B cell (primary cell): ENCODE data around the gene BTN2A1. TPM values are rescaled to one million over a fixed set of nuclear protein-coding genes. Genes with fewer than 3 reads are reported as not detected.
"Not testable (repeated sequence)": the region's sequence is repeated elsewhere in the genome, so short reads cannot be mapped to it uniquely, and the experiment has no call there.

Experiments
- ATAC-seq: fragments of 200-7000 bp; cut with Tn5 transposase; one replicate; pipeline ENCODE4 v1.10.0; 2021; ENCODE audit warnings: low read depth, mild to moderate bottlenecking, moderate number of reproducible peaks, moderate library complexity
- CTCF ChIA-PET: fragments of 350-600 bp; sonication (Branson Sonifier 250); formaldehyde crosslinking; loops from one replicate; lab custom pipeline; 2021; ENCODE audit warnings: antibody characterized with exemption, inconsistent platforms; lab: Charles Lee
- POLR2A ChIA-PET: fragments of 350-600 bp; sonication (Branson Sonifier 250); formaldehyde crosslinking; loops from one replicate; lab custom pipeline; 2021; ENCODE audit warnings: antibody characterized with exemption; lab: Charles Lee
- DNase-seq: peaks from one replicate; pipeline ENCODE4 v3.0.0; 2013
- H2AFZ ChIP-seq: 2 replicates; pipeline ENCODE4 v1.6.1; 2012; ENCODE audit warnings: mild to moderate bottlenecking, low read depth, low read length; ENCODE audit not compliant: insufficient read depth, poor library complexity, severe bottlenecking
- H3K27ac ChIP-seq, 2 donors: 1 replicate in 1 of 2; 2 replicates in 1 of 2; pipeline ENCODE4 v1.5.1; 2012 to 2013; ENCODE audit warnings: low read length in 2 of 2, mild to moderate bottlenecking in 2 of 2, moderate library complexity in 1 of 2
- H3K27me3 ChIP-seq, 4 experiments: fragments of 200-600 bp in 1 of 4; sonication (generic) in 1 of 4; replicated peaks in 1 of 4; 1 replicate in 2 of 4; 2 replicates in 2 of 4; pipeline versions ENCODE4 v1.6.1 to v1.7.0; 2013 to 2016; ENCODE audit warnings: low read length in 3 of 4, mild to moderate bottlenecking in 2 of 4, mixed read lengths in 1 of 4, moderate library complexity in 1 of 4; ENCODE audit not compliant: insufficient read depth in 4 of 4, control insufficient read depth in 3 of 4; ENCODE audit errors: control extremely low read depth in 1 of 4
- H3K36me3 ChIP-seq, 2 experiments: replicated peaks in 1 of 2; 1 replicate in 1 of 2; 2 replicates in 1 of 2; pipeline versions ENCODE4 v1.6.1 to v1.7.1; 2013; ENCODE audit warnings: low read length in 1 of 2; ENCODE audit not compliant: insufficient read depth in 2 of 2, control insufficient read depth in 1 of 2; ENCODE audit errors: control extremely low read depth in 1 of 2, extremely low read depth in 1 of 2
- H3K4me1 ChIP-seq, 2 donors: fragments of 200-600 bp in 1 of 2; sonication (generic) in 1 of 2; 1 replicate in 1 of 2; 2 replicates in 1 of 2; pipeline versions ENCODE4 v1.5.1 to v1.6.1; 2013 to 2017; ENCODE audit warnings: low read length in 2 of 2; ENCODE audit not compliant: control insufficient read depth in 2 of 2, insufficient read depth in 2 of 2
- H3K4me2 ChIP-seq: replicated peaks from 2 replicates; pipeline ENCODE3; 2012; ENCODE audit warnings: mild to moderate bottlenecking, low read depth, low read length; ENCODE audit not compliant: poor library complexity, severe bottlenecking
- H3K4me3 ChIP-seq, 5 experiments: fragments of 200-600 bp in 1 of 5; sonication (generic) in 1 of 5; 1 replicate in 3 of 5; 2 replicates in 2 of 5; pipeline versions ENCODE4 v1.5.1 to v1.7.0; 2011 to 2016; ENCODE audit warnings: low read length in 4 of 5, mild to moderate bottlenecking in 4 of 5, low read depth in 2 of 5, control low read depth in 1 of 5, moderate library complexity in 1 of 5; ENCODE audit not compliant: insufficient read depth in 1 of 5; ENCODE audit errors: control extremely low read depth in 1 of 5, extremely low read depth in 1 of 5
- H3K79me2 ChIP-seq: fragments of 200-600 bp; sonication (generic); one replicate; pipeline ENCODE4 v1.6.0; 2016; ENCODE audit warnings: low read length; ENCODE audit not compliant: control insufficient read depth, insufficient read depth
- H3K9ac ChIP-seq: fragments of 200-600 bp; sonication (generic); 2 replicates; pipeline ENCODE4 v1.6.1; 2017; ENCODE audit warnings: mild to moderate bottlenecking, low read length, moderate library complexity
- H3K9me3 ChIP-seq, 3 donors: one replicate each; pipeline versions ENCODE4 v1.6.1 to v1.7.1; 2013; ENCODE audit warnings: low read length in 2 of 3; ENCODE audit not compliant: control insufficient read depth in 2 of 3, insufficient read depth in 1 of 3; ENCODE audit errors: control extremely low read depth in 1 of 3
- H4K20me1 ChIP-seq: 2 replicates; pipeline ENCODE4 v1.6.0; 2012; ENCODE audit warnings: mild to moderate bottlenecking, low read length; ENCODE audit not compliant: insufficient read depth, control insufficient read depth, poor library complexity, severe bottlenecking
- H3K27ac Mint-ChIP-seq: one replicate; pipeline ENCODE4 v1.8.0; 2021; ENCODE audit warnings: mixed read lengths
- H3K27me3 Mint-ChIP-seq: one replicate; pipeline ENCODE4 v1.8.0; 2021; ENCODE audit warnings: mixed read lengths
- H3K4me1 Mint-ChIP-seq: one replicate; pipeline ENCODE4 v1.8.0; 2021; ENCODE audit warnings: mixed read lengths
- H3K4me3 Mint-ChIP-seq: one replicate; pipeline ENCODE4 v1.8.0; 2021; ENCODE audit warnings: mixed read lengths
- H3K9me3 Mint-ChIP-seq: one replicate; pipeline ENCODE4 v1.8.0; 2022; ENCODE audit warnings: mixed read lengths; ENCODE audit not compliant: insufficient read depth
- CTCF ChIP-seq: fragments of 200-600 bp; IDR thresholded peaks from one replicate; pipeline ENCODE4 v1.8.0; 2022; ENCODE audit warnings: antibody characterized with exemption, mild to moderate bottlenecking
- EZH2 ChIP-seq: IDR thresholded peaks from 2 replicates; pipeline ENCODE4 v1.6.1; 2012; ENCODE audit warnings: borderline replicate concordance, low read depth, mild to moderate bottlenecking, moderate library complexity, low read length; ENCODE audit not compliant: insufficient read depth, poor library complexity, severe bottlenecking
- WGBS: methylation state at CpG from one replicate; pipeline ENCODE4 v1.1.5; 2013; ENCODE audit warnings: missing lambda C conversion rate; ENCODE audit not compliant: insufficient coverage; 5-methylcytosine and 5-hydroxymethylcytosine counted together
- intact Hi-C: fragments of 100-400 bp; cut with micrococcal nuclease; formaldehyde crosslinking; loops from one replicate; pipeline ENCODE4 v1.10.0; 2022
- polyA plus RNA-seq: library from polyadenylated mRNA; depleted of rRNA; stranded (reverse); fragments of >200 nt; gene quantifications from 2 replicates; pipeline ENCODE4 v1.2.3, GENCODE V29; 2012
- total RNA-seq, 2 donors: library from RNA; stranded (reverse); fragments of 120-200 nt in 1 of 2; gene quantifications; 1 replicate in 1 of 2; 2 replicates in 1 of 2; pipeline versions ENCODE4 v1.2.3 to v1.2.4, GENCODE V29; 2013 to 2022

Gene BTN2A1
- total and polyA plus RNA-seq, 2 donors (not counting 1 experiment from before 2014, with no cell fraction given), result 55.1 to 69.6 TPM

GRCh38 chr6:26461353-26461752 is 3.6 kb downstream of the BTN2A1 start:
- H3K4me2 ChIP-seq, result peak overlapping the region; percentile 82
- WGBS, result 75% methylated on average over 4 of the region's 5 CpGs
- ATAC-seq, POLR2A ChIA-PET, H3K9ac ChIP-seq, H3K27ac Mint-ChIP-seq, H3K4me3 ChIP-seq, H3K27me3 ChIP-seq, intact Hi-C loops, DNase-seq, H4K20me1 ChIP-seq, H3K9me3 ChIP-seq, H3K27me3 Mint-ChIP-seq, H3K27ac ChIP-seq, H3K9me3 Mint-ChIP-seq, H2AFZ ChIP-seq: not testable (repeated sequence)
- peak overlapping the region; percentile 79 for H3K4me3 Mint-ChIP-seq
- peaks cover 8 to 71% of the 10 kb centered on the region in 2 experiments for H3K36me3 ChIP-seq
- CTCF ChIA-PET, result interaction anchor here (0.6 kb wide), 1 partner anchor 82 kb away, joined by 3 read pairs; no protein-coding TSS in a partner anchor
- H3K4me1 ChIP-seq, result peaks cover 30 to 47% of the 10 kb centered on the region in 2 donors
- peaks cover 48% of the 10 kb centered on the region for H3K79me2 ChIP-seq
- H3K4me1 Mint-ChIP-seq, result peaks cover 77% of the 10 kb centered on the region

- Mint-ChIP-seq H3K4me1 (peaks cover 71% of the 10 kb centered on the region), H3K27me3 (no peaks in the 10 kb centered on the region), H3K9me3 (no peaks in the 10 kb centered on the region), H3K27ac (peak overlapping the region; percentile 56), H3K4me3 (no peak overlapping the region)
- DNase-seq (no peak), ATAC-seq (no peak)
- Histone ChIP-seq H3K36me3 (peaks cover 8 to 95% of the 10 kb centered on the region in 2 experiments), H2AFZ (no peak overlapping the region), H3K27ac (peak overlapping the region in 1 of 2 donors; percentile 32), H3K79me2 (peaks cover 34% of the 10 kb centered on the region), H3K4me3 (no peak overlapping the region), H4K20me1 (peaks cover 5% of the 10 kb centered on the region), H3K27me3 (no peaks in the 10 kb centered on the region), H3K4me1 (peaks cover 29 to 41% of the 10 kb centered on the region in 2 donors), H3K9me3 (peaks cover 0 to 2% (median 0%) of the 10 kb centered on the region in 3 donors), H3K9ac (no peak overlapping the region), H3K4me2 (no peak overlapping the region)
- no CpG with 5 or more reads among the region's 4 CpGs for WGBS
- no peak for TF ChIP-seq CTCF
- TF ChIP-seq EZH2, result no peak
- intact Hi-C loops, result no loop called here
- ChIA-PET CTCF (interaction anchor here (1.1 kb wide), 1 partner anchor 10 kb away, joined by 3 read pairs; no protein-coding TSS in a partner anchor), POLR2A (interaction anchor here (0.7 kb wide), 1 partner anchor 105 kb away, joined by 3 read pairs; no protein-coding TSS in a partner anchor)
These were observed 6.3 kb downstream of the BTN2A1 start for GRCh38 chr6:26464014-26464413.
